ENCODE measurements around the gene PRRG4. TPM values are rescaled to one million over a fixed set of nuclear protein-coding genes. Genes with fewer than 3 reads are reported as not detected.

PRRG4 gene
- total and polyA plus RNA-seq, 7 donors: 0.05 to 0.58 (median 0.15) TPM

DNA sequence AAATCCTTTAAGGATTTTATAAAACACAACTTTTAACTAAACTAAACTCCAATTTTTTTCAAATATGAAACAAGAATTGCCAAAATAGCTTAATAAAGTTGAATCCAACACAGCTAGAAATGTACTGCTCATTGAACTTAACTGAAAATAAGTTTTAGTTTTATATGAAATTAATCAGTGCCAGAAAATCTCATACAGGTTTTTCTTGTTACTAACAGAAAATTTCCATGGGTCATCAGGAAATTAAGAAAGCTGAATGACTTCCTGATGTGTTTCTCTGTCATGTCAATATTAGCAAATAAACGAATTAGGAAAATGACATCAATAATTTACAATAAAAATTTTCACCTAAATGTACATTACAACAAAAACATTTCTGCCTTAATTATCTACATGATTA is 38.8 kb upstream of the PRRG4 start:
- no peaks in the 10 kb centered on the region for H3K36me3 ChIP-seq (ENCODE audit: insufficient read depth in 1 of 2, low read depth in 1 of 2)
- intact Hi-C loops (cut with DNase I): loop anchor here (10.0 kb wide), 2 partner anchors 466 to 476 kb away; no protein-coding TSS in a partner anchor
- H3K4me3 ChIP-seq: no peak overlapping the region
- ATAC-seq (no peak), DNase-seq (no peak)
- no peak overlapping the region for H3K27ac ChIP-seq
- peaks cover 0 to 10% (median 0%) of the 10 kb centered on the region in 3 donors for H3K27me3 ChIP-seq (ENCODE audit: insufficient read depth in 3 of 3, low read length in 2 of 3)
- TF ChIP-seq, protein P1, sequence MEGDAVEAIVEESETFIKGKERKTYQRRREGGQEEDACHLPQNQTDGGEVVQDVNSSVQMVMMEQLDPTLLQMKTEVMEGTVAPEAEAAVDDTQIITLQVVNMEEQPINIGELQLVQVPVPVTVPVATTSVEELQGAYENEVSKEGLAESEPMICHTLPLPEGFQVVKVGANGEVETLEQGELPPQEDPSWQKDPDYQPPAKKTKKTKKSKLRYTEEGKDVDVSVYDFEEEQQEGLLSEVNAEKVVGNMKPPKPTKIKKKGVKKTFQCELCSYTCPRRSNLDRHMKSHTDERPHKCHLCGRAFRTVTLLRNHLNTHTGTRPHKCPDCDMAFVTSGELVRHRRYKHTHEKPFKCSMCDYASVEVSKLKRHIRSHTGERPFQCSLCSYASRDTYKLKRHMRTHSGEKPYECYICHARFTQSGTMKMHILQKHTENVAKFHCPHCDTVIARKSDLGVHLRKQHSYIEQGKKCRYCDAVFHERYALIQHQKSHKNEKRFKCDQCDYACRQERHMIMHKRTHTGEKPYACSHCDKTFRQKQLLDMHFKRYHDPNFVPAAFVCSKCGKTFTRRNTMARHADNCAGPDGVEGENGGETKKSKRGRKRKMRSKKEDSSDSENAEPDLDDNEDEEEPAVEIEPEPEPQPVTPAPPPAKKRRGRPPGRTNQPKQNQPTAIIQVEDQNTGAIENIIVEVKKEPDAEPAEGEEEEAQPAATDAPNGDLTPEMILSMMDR (IDR thresholded peaks at IDR 0.05): no peak
- H3K4me1 ChIP-seq: no peaks in the 10 kb centered on the region
- WGBS, 3 donors: 53 to 63% (median 53%) methylated on average over 1 of the region's 1 CpG
- H3K9me3 ChIP-seq: no peaks in the 10 kb centered on the region

DNA sequence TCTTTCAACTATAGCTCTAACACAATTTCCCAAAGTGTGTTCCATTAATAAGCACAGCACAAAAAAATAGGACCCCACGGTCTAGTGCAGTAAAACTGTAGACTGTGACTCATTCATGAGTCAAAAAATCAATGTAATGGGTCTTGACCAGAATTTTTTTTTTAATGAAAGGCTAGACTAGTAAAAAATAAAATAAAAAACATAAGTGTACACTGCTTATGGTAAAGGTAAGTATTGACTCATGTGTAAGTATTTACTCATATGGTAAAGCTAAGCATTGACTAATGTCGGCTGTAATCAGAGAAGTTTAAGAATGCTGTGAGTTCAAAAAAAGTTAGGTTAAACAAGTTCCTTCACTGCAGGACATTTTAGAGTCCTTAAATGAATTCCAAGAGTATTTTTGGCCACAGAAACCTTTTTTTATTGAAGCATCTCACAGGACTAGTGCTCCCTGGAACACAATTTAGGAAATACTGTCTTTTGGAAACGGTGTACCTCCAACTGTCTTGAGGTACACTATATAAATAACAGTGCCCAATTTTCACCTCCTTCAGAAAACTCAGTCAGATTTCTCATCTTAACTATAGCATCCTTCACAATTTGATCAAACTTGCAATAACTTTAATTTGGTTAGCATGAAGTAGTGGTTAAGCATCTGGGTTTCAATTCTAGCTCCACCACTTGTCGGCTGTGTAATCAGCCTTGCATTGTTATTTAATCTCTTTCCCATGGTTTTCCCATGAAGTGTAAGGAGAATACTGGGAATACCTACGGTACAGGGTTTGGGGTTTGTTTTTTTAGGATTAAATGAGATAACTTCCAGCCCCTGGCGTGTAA is 37.4 kb upstream of the PRRG4 start:
- H3K4me3 ChIP-seq: peak overlapping the region; percentile 47
- peak in 1 of 4 donors; percentile 8 for ATAC-seq
- intact Hi-C loops (cut with DNase I): loop anchor here (10.0 kb wide), 2 partner anchors 468 to 478 kb away; no protein-coding TSS in a partner anchor

DNA sequence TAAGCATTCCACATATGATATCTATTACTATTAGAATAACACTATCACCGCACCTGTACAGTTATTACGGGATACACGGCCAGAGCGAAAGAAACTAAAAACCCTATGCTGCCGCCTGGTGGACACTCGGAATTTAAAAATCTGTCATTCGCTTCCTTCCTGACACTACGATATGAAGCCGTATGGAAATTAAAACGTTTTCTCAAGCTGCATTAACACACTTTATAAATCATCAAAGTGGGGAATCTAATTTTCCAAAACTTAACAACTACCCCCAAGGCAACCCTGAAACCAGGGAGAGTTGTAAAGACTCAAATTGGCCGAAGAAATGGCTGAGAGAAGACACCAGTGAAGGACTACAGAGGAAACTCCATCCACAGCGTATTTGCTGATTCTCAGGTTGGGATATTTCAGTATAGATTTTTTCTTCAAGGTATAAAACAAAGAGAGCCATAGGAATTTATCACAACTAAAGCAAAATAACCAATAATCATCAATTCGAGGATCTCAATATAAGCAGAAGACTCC is 36.7 kb upstream of the PRRG4 start:
- no peak overlapping the region for H3K27ac ChIP-seq
- peaks cover 0 to 8% (median 0%) of the 10 kb centered on the region in 3 donors for H3K27me3 ChIP-seq (ENCODE audit: insufficient read depth in 3 of 3, low read length in 2 of 3)
- DNase-seq: peak in 1 of 2 donors; percentile 35
- no peaks in the 10 kb centered on the region for H3K9me3 ChIP-seq
- no peaks in the 10 kb centered on the region for H3K4me1 ChIP-seq
- 17 to 19% (median 18%) methylated on average over 13 of the region's 13 CpGs for WGBS, 3 donors
- ATAC-seq: peak in 2 of 4 donors; percentile 64 to 75
- TF ChIP-seq, protein P1 (IDR thresholded peaks at IDR 0.05): peak; percentile 64
- H3K36me3 ChIP-seq (ENCODE audit: insufficient read depth in 1 of 2, low read depth in 1 of 2): no peaks in the 10 kb centered on the region
- intact Hi-C loops (cut with DNase I): loop anchor here (10.0 kb wide), 2 partner anchors 468 to 478 kb away; no protein-coding TSS in a partner anchor
- peak overlapping the region; percentile 47 for H3K4me3 ChIP-seq

More for the DNA sequence above, 37.4 kb upstream of the PRRG4 start:
- H3K4me1 ChIP-seq: no peaks in the 10 kb centered on the region
- no peaks in the 10 kb centered on the region for H3K9me3 ChIP-seq
- DNase-seq: no peak
- no peaks in the 10 kb centered on the region for H3K36me3 ChIP-seq (ENCODE audit: insufficient read depth in 1 of 2, low read depth in 1 of 2)
- peaks cover 0 to 10% (median 0%) of the 10 kb centered on the region in 3 donors for H3K27me3 ChIP-seq (ENCODE audit: insufficient read depth in 3 of 3, low read length in 2 of 3)
- H3K27ac ChIP-seq: no peak overlapping the region
- TF ChIP-seq, protein P1 (IDR thresholded peaks at IDR 0.05): no peak
- 28 to 33% (median 28%) methylated on average over 6 of the region's 6 CpGs for WGBS, 3 donors

DNA sequence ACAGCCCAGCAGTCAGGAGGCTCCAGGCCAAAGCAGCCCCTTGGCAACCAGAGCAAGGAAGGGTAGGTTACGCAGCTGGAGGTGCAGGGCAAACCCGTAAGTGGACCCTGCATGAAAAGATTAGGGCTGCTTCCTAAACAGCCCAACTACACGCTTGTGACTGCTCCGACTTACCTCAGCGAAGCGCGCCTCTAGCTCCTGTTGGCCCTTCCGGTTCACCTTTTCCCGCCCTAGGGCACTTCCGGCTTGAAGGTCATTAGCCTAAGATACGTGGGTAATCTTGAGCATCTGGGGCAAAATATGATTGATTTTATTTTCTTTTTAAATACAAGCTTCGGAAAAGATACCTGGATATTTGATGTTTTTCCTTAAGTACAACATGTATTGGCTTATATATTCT is 35.3 kb upstream of the PRRG4 start, which contains the start of gene CCDC73:
CCDC73 (minus strand) TSS at position 224 of the 400 bp plus-strand sequence. CDS start 34,419 bp downstream, outside the sequence.
- ATAC-seq (no peak), DNase-seq (no peak)
- WGBS, 3 donors: 81 to 89% (median 88%) methylated on average over 12 of the region's 12 CpGs
- Histone ChIP-seq H3K27ac (no peak within 1 kb of the TSS), H3K4me3 (no peak within 1 kb of the TSS), H3K27me3 (ENCODE audit: insufficient read depth in 3 of 3, low read length in 2 of 3) (peaks cover 0 to 5% (median 0%) of the 10 kb centered on the region in 3 donors), H3K9me3 (no peaks in the 10 kb centered on the region), H3K4me1 (no peaks in the 10 kb centered on the region), H3K36me3 (ENCODE audit: insufficient read depth in 1 of 2, low read depth in 1 of 2) (no peaks in the 10 kb centered on the region)
- intact Hi-C loops (cut with DNase I): loop anchor here (10.0 kb wide), 2 partner anchors 470 to 480 kb away; no protein-coding TSS in a partner anchor
- TF ChIP-seq, protein P1 (IDR thresholded peaks at IDR 0.05): no peak
